ENCODE data around the gene LMO7.
"Not testable (repeated sequence)": the region's sequence is repeated elsewhere in the genome, so short reads cannot be mapped to it uniquely, and the experiment has no call there.

Gene LMO7

GRCh38 chr13:75780103-75780502, 144.0 kb downstream of the LMO7 start:
- not testable (repeated sequence) for DNase-seq

GRCh38 chr13:75782985-75783384, 146.9 kb downstream of the LMO7 start:
- no peak for DNase-seq

- DNase-seq, result no peak
These were observed 147.9 kb downstream of the LMO7 start for GRCh38 chr13:75784003-75784402.

GRCh38 chr13:75785130-75785529, 149.0 kb downstream of the LMO7 start:
- no peak for DNase-seq

DNA sequence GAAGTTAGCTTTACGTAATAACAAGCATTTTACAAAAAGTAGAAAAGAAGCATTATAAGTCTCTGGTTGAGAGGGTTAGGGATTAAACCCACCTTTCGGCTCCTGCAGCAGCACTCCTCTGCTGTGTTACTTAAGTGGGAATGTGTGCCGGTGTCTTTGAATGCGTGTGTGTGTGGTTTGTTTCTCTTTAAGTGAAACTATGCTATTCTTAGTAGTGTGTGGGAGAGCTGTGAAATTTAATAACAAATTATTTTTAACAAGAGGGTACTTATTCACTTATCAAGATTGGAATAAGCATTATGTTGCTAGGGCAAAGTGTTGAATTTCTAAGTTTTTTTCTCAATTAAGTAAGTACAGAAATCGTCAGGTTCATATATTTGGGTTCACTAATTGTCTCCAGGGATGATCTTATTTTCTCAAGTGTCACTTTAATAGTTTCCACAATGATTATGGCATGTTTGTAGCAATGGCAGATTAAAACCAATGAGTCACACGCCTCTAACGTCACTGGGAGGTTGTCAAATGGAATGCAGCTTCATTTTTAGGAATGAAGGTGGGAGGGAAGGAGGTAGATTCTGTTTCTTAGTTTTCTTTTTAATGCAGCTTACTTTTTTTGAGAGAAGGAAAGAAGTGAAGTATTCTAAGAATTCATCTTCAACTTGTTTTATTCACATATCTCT, 151.3 kb downstream of the LMO7 start:
- no peak for DNase-seq

DNA sequence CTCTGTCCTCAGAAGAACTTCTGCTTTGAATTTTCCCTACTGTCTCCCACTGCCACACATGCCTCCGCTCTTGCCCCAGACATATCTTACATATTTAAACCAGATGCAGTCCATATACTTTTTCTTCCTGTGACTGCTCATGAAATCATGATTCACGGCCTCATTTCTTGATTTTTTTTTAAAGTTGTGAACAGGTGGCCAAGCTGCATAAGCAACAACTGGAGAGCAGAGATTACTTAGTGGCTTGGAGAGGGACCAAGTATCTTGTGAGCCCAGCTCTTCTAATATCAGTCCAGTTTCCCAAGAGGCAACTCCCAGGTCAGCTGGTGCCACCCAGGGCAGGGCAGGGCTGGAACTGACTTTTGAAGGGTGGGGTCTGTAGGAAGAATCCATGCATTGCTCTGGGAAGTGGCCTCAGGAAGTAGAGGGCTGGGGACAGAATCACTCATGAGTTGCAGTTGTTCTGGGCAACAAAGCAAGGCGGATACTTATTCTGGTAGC, 152.4 kb downstream of the LMO7 start:
- no peak for DNase-seq

DNA sequence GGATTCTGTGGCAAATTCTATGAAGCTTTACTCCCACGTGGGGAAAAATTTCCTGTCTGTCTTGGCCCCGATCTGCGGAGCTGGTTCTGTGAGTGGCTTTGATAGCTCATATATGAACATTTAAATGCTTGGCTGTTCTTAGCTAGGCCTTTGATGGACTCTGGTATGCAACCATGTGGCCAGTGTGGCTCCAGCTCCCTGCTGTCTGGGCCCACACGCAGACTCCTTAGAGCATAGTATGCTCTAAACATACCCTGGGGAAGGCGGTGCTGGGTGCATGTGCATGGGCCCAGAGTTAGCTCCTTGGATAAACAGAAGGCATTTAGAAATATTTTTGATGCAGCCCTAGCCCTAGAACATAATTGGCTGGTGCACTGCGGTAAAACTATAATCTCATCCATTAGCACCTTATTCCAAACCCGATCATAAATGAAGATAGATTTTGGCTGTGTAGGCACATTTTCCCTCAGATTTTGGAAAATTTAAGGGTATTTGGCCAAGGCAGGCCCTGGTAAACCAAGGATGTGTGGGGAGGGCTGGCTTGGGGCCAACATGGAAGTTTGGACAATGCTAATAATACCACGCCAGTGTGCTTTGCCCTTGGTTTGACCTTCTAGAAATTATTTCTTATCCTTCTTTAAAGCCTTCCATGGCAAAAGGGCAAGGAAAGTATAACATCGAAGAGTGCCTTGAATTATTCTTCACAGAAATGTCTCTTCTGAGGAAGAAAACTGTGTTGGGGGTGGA, 153.5 kb downstream of the LMO7 start:
- no peak for DNase-seq

DNA sequence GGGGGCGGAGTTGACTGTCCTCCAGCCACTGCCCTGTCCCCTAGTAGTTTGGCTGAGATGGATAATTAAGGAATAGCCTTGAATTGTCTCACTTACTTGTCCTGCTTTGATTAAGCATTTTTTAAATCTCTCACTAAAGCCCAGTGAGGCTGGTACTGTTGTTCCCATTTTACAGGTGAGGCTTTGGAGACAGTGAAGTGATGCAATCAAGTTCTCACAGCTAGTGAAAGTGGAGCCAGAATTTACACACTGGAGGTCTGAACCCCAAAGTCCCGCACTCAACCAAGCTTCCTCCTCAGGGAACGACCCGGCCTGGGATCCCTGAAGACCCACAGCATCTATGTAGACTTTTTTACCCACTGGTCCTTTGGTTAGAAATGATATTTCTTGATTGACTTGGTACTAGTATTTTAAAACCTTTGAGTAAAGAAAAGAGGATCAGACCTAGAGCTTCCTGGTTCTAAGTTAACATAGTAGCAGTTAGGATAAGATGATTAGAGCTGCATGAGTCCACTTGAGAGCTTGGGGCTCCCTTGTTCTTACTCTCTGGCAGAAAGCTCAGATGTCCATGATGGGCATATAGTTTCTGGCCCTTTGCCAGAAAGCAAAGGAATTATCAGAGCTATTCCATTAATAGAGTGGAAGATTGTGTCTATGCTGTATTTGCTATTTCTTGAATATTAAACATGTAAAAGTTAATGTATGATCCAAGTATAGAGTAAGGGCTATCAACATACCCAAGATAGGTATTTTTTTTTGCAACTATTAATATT, 154.3 kb downstream of the LMO7 start:
- DNase-seq, result no peak

DNA sequence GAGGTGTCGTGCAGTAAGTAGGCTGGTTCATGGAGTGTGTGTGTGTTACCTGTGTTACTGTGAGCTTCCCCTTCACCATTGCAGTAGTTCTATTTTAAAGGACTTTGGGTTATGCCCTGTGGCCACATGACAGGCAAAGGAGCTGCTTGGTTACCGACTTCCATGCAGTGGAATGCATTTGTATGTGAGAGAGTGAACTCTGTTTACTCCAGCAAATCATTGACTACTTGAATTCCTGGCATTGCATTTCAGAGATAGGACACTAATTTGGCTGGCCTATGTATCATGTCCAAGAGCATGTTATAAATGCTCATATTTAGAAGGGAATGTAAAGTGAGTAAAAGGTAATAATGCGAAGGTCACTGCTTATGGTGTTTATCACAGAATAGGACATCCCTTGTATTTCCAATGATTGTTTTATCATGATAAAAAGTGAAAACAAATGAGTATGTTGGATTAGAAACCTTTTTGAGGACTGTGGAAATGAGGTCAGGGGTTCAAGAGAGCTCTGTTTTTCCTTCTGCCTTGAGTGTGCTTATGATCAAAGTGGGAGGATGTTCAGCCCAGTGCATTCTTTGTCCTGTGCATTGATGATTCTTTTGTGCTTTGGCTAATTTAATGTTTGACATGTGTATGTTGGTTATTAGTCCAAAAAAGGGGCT, 156.5 kb downstream of the LMO7 start:
- DNase-seq, result no peak

GRCh38 chr13:75793188-75793567, 157.0 kb downstream of the LMO7 start:
- DNase-seq, result not testable (repeated sequence)

DNA sequence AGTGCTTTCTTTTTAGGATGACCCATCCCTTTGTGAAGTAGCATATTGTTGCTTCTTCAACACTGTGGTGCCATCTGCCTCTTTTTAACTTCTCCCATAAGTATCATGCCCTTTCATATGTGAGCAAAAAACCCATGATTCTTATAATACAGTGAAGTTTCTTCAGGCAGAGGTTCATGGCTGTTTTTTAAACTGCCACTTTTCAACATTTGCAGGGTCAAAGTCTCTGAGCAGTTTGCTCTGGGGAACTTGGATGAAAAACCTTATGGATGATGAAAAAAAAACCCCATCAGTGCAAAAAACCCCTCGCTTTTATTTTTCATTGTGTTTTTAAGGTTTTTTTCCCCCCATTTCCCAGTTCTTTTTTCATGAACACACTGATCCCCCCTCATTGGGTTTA, 158.5 kb downstream of the LMO7 start:
- DNase-seq, result no peak

DNA sequence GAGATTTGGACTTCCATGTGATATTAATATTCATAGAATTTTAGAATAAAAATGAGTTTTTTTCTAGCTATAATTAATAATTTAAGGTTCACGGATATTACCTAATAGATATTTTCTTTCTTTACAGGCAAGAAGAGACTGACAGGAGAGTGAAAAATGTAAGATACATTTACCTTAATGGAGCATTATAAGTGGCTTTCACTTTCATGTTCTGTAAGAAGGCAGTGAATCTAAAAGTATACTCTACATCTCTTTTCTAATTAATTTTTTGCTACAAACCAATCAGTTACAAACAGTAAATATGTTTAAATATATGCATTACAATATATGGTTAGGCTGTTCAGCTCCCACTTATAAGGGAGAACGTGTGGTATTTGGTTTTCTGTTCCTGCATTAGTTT, 159.1 kb downstream of the LMO7 start:
- no peak for DNase-seq

- no peak for DNase-seq
These were observed 160.7 kb downstream of the LMO7 start for GRCh38 chr13:75796825-75797224.

GRCh38 chr13:75797239-75797638, 161.1 kb downstream of the LMO7 start:
- DNase-seq, result no peak

DNA sequence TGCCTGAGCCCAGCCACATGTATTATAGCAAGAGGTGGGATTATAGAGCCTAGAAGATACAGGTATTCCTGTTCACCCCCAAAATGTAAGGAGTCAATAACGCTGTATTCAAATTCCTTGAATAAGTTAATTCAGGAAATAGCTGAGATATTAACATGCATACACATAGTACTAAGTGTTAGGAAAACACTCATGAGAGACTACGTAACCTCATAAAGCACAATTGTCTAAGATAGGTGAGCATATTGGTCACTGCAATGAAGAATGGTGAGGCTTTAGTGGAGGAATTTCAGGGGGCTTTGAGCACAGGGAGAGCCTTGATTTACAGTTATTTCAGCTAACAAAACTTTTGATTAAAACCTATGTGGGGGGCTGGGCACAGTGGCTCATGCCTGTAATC, 161.6 kb downstream of the LMO7 start:
- no peak for DNase-seq

DNA sequence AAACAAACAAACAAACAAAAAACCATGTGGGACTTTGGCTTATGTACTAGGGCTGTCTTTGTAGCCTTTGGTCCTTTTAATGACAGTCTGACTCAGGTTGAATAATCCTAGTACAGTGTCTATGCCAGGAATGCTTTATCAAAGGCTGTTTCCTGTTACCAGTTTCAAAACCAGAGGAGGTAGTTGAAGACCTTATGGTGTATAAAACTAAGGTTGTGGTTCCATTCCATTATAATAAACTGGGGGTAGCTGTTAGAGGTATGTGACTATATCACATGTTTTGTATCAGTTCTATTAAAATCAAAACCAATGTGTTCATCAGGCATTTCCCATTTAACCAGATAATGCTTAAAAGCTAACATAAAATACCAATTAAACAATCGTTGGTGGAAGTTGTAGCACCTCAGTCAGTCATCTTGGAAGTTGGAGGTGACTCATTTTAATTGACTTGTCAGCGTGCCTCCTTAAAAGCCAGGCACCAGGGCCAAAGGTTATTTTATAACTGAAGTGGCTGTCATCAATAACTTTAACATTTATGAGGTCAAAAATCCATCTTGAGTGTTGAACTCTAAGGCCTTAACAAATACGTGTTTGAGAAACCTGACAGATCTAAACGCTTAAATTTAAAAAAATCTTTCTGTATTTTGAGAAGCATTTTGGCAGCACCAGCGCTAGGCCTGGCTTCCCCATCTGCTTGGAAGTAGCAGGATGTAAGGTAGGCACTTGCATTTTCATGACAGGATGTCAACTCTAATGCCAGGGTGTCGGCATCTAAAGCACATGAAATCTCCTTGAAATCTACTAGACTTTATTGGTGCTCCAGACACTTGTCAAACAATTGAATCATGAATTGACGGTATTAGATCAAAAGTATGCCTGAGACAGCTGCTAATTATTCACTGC, 162.5 kb downstream of the LMO7 start:
- no peak for DNase-seq

- DNase-seq, result no peak
These were observed 164.4 kb downstream of the LMO7 start for GRCh38 chr13:75800545-75800944.

GRCh38 chr13:75801388-75801945, 165.3 kb downstream of the LMO7 start:
- no peak for DNase-seq

GRCh38 chr13:75802161-75802560, 166.0 kb downstream of the LMO7 start:
- no peak for DNase-seq

DNA sequence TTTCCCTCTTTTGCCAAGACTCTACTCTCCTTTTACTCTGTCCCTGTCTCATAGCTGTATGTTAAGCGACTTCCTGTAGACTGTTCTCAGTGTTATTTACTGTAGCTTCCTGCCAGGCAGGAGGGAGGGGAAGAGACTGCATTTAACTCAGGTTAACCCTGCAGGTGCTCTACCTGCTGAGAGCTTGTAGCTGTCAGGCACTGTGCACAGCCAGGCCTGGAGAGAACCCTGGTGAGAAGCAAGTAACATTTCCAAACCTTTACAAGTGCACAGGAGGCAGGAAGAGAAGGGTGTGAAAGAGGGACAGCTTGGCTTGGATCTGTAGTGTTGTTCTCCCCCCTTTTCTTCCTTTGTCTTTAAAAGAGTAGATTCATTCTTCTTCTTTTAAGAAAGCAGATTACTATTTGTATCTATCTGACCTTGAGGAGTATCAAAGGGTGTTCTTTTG, 167.1 kb downstream of the LMO7 start:
- no peak for DNase-seq

GRCh38 chr13:75804054-75804453, 167.9 kb downstream of the LMO7 start:
- no peak for DNase-seq

DNA sequence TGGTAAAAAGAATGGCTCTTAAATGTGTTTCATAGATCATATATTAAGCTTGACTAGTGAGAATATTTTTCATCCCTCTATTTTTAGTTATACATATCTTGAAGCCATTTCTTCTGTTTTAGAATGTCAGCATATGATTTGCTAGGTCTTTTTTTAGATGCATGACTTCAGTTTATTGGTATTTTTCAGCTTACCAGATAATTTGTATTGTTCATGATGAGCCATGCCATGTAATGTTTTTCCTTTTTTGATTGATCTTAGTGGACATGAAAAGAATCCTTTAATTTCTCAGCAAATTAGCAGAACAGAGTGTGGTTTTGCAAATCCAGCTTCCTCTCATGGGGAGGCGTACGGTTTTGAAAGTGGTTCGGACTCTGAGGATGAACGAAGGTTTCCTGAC, 168.5 kb downstream of the LMO7 start:
- no peak for DNase-seq
